ENCODE data around the gene SHBG.

SHBG gene

DNA sequence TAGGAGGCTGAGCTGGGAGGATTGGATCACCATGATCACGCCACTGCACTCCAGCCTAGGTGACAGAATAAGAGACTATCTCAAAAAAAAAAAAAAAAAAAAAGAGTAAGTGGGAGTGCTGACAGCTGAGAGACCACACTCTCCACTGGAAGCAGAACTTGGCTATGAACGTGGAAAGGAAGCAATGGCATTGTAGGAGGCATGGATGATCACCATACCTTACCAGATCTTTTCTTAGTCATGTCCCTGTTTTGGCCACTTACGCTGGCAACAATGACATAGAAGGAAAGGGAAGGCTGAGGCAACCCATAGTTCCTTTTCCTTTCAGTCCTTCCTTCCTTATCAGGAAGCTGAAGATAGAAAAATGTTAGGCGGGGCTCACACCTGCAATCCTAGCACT, 17.1 kb downstream of the SHBG start:
- H3K4me3 ChIP-seq (ENCODE audit: low read depth, low read length) = no peak overlapping the region
- TF ChIP-seq, protein P1, sequence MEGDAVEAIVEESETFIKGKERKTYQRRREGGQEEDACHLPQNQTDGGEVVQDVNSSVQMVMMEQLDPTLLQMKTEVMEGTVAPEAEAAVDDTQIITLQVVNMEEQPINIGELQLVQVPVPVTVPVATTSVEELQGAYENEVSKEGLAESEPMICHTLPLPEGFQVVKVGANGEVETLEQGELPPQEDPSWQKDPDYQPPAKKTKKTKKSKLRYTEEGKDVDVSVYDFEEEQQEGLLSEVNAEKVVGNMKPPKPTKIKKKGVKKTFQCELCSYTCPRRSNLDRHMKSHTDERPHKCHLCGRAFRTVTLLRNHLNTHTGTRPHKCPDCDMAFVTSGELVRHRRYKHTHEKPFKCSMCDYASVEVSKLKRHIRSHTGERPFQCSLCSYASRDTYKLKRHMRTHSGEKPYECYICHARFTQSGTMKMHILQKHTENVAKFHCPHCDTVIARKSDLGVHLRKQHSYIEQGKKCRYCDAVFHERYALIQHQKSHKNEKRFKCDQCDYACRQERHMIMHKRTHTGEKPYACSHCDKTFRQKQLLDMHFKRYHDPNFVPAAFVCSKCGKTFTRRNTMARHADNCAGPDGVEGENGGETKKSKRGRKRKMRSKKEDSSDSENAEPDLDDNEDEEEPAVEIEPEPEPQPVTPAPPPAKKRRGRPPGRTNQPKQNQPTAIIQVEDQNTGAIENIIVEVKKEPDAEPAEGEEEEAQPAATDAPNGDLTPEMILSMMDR (IDR thresholded peaks at IDR 0.05; ENCODE audit: insufficient read depth, low read depth, low read length, missing control alignments) = no peak
- DNase-seq (ENCODE audit: low read depth) = no peak

DNA sequence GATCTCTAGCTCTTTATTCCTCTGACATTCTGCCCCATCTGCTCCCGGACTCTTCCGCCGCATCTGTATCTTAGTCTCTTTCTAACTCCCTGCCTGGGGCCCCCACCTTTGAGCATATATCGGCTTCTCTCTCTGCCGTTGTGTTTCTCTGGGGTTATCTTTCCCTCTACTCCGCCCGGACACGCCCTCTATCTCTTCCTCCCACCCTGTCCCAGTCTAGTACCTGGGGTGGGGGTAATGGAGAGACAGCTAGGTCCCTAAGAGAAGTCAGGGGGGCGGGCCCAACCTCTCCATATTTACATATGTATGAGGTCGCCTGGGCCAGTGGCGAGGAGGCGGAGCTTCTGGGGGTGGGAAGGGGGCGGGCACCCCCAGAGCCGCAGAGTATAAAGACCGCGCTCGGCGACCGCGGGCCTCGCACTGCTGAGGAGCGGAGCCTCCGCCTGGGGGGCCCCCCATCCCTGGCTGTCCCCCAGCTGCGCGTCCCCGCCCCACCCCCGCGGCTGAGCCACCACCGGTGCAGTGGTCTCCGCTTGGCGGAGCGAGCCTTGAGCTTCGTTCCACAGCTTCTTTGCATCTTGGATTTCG, 20.7 kb downstream of the SHBG start, which contains the start of gene ATP1B2:
TSS of gene ATP1B2 (plus strand) at position 418 of the 588 bp plus-strand sequence. CDS start 593 bp downstream, outside the sequence.
- TF ChIP-seq, protein P1 (IDR thresholded peaks at IDR 0.05; ENCODE audit: insufficient read depth, low read depth, low read length, missing control alignments) = no peak
- peak within 1 kb of the TSS; percentile 13 for H3K4me3 ChIP-seq (ENCODE audit: low read depth, low read length)
- peak; percentile 59 for DNase-seq (ENCODE audit: low read depth)

DNA sequence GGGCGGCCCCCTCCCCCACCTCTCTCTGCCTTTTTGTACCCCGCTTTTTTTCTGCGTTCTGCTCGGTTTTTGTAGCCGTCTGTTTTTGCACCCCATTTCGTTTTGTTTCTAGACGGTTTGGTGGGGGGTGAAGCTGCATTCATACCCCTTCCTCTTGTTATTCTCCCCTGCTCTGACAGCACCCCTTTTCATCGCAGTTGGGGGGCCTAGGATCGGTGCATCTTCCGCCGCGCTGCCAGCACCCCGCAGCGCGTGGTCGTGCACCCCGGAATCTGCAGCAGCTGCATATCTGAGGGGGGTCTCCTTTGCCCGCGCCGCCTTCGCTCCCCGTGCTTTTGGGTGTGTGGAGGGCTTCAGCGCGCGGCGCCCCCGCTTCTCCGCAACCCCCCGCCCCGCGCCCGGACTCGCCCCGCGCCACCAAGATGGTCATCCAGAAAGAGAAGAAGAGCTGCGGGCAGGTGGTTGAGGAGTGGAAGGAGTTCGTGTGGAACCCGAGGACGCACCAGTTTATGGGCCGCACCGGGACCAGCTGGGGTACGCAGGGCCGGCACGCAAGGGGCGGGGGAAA, 21.2 kb downstream of the SHBG start:
- H3K4me3 ChIP-seq (ENCODE audit: low read depth, low read length) = peak overlapping the region; percentile 13; the same call in 1 of the 2 replicates
- DNase-seq (ENCODE audit: low read depth) = no peak
- TF ChIP-seq, protein P1 (IDR thresholded peaks at IDR 0.05; ENCODE audit: insufficient read depth, low read depth, low read length, missing control alignments) = no peak

DNA sequence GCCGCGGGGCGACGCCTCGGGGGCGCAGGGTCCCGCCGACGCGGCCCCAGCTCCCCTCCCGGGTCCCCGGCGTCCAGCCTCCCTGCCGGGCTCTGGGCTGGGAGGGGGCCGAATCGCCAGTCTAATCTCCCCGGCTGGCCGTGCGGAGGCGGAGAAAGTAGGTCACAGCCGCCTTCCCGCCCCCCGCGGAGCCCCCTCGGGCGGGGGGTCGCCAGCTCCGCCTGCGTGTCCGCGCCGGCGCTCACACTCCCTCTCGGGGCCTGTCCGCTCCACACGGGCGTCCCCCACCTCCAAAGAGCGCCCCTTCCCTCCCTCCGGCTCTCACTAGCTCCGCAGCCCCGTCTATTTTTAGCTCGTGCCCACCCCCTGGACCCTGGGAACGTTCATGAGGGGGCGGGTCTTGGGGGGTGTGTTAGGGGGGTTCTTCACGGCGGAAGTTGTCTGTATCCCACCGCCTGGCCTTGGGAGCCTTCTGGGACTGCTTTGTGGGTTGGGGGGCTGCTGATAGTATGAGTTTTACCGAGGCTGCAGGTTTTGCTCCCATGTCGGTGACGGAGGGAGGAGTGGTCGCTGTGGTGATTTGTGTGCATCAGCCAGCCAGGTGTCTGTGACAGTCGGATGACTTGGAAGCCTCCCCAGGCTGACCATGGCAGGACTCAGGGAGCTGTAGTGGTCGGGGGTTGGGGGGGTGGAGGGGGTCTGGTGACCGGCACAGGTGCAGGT, 21.9 kb downstream of the SHBG start:
- DNase-seq (ENCODE audit: low read depth) = no peak
- H3K4me3 ChIP-seq (ENCODE audit: low read depth, low read length) = no peak overlapping the region
- TF ChIP-seq, protein P1 (IDR thresholded peaks at IDR 0.05; ENCODE audit: insufficient read depth, low read depth, low read length, missing control alignments) = no peak

DNA sequence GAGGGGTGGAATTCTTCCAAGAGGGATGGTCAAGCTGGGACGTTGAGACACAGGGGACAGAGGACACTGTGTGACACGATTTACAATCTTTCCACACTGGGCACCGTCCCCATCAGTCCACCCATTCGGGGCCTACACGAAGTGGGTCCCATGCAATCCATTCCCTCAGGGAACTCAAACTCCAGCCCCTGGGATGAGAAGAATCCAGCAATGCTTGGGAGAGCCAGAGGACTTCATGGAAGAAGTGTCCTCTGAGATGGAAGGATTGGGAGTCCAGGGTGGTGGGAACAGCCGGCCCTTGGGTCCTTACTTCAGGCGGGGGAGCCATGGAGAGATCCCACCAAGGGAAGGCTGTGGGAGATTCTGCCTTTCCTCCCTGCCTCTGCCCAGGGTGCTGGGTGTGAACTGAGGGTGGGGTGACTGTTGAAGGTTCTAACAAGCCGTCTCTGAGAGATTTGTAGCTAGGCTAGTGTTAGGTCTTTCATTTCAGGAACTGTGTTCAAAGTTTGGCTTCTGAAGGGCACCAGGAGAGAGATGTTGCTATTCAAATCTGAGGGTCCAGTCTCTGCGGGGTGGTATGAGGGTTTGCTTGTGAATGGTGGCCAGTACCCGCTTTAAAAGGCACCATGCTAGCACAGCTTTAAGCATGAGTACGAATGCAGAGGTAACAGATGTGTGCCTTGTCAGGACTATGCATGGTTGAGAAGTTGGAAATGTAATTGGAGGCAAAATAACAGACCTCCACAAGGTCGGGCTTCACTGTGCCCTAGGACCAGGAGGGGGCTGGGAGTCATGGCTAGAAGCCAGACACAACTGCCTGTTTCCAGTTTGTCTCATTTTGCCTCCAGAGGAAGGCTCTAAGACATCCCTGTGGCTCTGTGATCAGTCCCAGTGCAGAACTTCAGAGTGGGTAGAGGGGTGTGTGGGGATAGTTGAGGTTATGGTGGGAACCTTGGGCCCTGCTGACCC, 22.7 kb downstream of the SHBG start:
- no peak for DNase-seq (ENCODE audit: low read depth)
- H3K4me3 ChIP-seq (ENCODE audit: low read depth, low read length) = no peak overlapping the region
- TF ChIP-seq, protein P1 (IDR thresholded peaks at IDR 0.05; ENCODE audit: insufficient read depth, low read depth, low read length, missing control alignments) = no peak

DNA sequence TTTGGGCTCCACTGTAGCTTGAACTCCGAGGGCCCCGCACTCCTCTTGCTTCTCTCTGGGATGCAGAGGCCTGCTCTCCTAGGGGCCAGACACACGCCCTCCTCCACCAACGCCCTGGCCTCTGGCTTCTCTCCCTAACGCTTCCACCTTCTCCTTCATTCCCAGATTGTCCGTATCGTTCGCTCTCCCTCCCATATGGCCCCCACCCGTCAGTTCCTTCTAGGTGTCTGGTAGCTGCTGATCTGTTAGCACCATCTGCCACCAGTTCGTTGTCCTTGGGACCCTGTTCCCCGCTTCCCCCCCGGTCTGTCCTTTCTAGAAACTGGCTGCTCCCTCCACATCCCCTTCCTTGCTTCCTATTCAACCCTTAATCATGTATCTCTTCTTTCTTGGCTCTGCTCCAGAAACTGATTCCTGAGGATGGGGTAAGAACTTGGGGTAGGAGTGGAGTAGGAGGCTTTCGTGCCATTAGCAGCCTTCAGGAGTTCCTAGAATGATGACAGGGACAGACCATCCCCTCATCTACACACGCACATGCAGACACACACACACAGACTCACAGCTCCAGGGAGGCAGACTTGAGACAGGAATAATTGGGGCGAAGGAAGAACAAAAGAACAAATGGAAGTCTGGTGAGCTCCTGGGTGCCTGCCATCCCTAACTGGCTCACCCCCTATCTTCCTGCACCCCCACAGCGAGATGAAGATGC, 25.1 kb downstream of the SHBG start:
- no peak overlapping the region for H3K4me3 ChIP-seq (ENCODE audit: low read depth, low read length)
- DNase-seq (ENCODE audit: low read depth) = no peak

More for the DNA sequence above, 25.1 kb downstream of the SHBG start:
- TF ChIP-seq, protein P1 (IDR thresholded peaks at IDR 0.05; ENCODE audit: insufficient read depth, low read depth, low read length, missing control alignments) = no peak
